CD4-positive, alpha-beta T cell treated with Interleukin-17A for 4 hours (primary cell): ENCODE results near the gene SBK1.
"Not testable (repeated sequence)": the region's sequence is repeated elsewhere in the genome, so short reads cannot be mapped to it uniquely, and the experiment has no call there.

Experiments used
- DNase-seq: peaks from one replicate; pipeline ENCODE4 v3.0.0-alpha.2; 2020; ENCODE audit warnings: mixed read lengths

SBK1 gene

DNA sequence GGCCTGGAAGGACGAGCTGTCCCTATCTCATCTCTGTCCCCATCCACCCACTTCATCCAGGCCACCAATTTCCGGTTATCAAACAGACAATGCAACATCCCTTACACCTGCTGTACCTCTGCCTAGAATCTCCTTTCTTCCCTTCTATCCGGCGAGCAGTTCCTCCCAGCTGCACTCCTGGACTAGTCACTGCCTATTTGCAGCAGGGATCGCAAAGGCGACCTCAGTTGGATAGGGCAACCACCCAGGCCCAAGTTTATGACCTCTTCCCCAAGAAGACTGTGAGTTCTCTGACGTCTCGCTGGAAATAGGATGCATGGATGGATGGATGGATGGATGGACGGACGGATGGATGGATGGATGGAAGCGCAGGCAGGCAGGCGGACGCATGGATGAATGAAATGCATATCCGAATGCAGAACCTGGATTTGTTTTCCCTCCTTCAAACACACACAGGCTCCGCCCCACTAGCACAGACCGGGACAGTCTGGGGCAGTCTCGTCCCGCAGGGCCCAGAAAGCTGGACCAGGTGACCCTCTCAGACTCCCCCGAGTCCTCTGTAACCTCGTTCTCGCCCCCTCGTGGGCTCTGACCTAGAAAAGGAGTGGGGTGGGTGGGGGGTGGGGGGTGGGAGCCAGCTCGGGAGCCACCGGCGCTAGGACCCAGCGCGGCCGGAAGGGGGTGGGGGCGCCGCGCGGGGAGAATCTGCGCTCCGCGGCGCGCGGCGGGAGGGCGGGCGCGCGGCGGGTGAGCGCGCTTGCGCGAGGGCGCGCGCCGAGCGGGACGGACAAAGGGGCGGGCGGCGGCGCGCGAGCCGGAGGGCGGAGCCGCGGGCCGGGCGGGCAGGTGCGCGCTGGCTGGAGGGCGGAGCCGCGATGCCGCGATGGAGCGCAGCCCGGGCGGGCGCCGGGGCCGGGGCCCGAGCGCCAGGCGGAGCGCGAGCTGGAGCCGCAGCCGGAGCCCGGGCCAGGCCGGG is at the start of gene SBK1:
SBK1 (plus strand) TSS at position 875 of the 976 bp plus-strand sequence. CDS start 24,867 bp downstream, outside the sequence.
- peak; percentile 91 for DNase-seq

- DNase-seq = not testable (repeated sequence)
Observed at GRCh38 chr16:28249483-28249882, 42.8 kb upstream of the SBK1 start.

DNA sequence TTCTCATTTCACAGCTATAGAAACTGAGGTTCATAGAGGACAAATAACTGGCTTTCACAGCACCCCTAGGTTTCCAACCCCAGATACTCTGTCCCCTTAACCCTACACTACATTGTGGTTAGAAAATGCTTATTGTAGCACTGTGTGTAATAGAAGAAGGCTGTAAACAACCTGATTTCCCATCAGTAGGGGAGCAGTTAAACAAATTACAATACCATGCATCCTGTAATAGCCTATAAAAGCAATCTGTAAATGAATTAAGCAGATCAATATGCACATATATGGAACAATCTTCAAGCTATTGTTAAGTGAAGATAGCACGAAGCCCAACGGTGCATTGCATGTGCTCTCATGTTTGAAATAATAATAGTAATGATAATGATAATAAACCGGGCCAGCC is 41.3 kb upstream of the SBK1 start:
- DNase-seq = no peak

- DNase-seq = no peak
Observed at GRCh38 chr16:28254158-28254557, 38.2 kb upstream of the SBK1 start.

- DNase-seq = no peak
Observed at GRCh38 chr16:28255838-28256237, 36.5 kb upstream of the SBK1 start.

DNA sequence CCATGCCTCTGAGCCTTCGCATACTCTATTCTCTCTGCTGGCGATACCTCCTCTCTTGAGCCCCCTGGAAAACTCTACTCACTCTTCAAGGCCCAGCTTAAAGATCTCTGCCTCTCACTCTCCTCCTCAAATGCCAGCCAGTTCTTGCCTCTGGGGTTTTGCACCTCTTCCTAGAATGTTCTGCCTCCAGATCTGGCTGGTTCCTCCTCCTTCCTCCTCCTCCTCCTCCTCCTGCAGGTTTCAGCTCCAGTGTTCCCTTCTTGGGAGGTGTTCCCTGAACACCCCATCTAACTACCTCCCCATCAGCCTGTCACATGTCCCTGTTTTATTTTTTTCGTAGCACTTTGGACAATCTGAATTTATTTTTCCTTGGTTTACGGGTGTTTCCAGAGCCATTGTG is 35.1 kb upstream of the SBK1 start:
- DNase-seq = no peak

- DNase-seq = no peak
Observed at GRCh38 chr16:28258567-28258966, 33.8 kb upstream of the SBK1 start.

GRCh38 chr16:28259091-28259780 is 33.1 kb upstream of the SBK1 start:
- DNase-seq = no peak

GRCh38 chr16:28259781-28260150 is 32.6 kb upstream of the SBK1 start:
- DNase-seq = no peak

DNA sequence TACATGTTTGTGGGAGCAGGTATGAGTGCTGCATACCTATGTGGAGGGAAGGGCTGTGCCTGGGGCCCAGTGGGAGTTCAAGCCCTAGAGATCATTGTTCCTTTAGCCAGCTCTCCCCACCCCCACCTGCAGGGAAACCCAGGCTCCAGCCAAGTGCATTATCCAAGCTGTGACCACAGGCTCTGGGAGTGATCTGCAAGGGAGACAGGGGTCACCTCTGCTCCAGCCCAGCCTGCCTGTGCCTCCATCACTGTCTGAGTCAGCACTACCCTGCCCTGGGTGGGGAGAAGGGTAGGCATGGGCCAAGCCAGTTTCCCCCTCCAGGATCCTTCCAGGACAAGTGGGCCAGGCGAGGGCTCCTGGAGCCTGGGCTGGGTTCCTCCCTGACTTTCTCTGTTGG is 32.1 kb upstream of the SBK1 start:
- DNase-seq = no peak

- DNase-seq = no peak
Observed at GRCh38 chr16:28261942-28262341, 30.4 kb upstream of the SBK1 start.

- no peak for DNase-seq
Observed at GRCh38 chr16:28263305-28263704, 29.0 kb upstream of the SBK1 start.

DNA sequence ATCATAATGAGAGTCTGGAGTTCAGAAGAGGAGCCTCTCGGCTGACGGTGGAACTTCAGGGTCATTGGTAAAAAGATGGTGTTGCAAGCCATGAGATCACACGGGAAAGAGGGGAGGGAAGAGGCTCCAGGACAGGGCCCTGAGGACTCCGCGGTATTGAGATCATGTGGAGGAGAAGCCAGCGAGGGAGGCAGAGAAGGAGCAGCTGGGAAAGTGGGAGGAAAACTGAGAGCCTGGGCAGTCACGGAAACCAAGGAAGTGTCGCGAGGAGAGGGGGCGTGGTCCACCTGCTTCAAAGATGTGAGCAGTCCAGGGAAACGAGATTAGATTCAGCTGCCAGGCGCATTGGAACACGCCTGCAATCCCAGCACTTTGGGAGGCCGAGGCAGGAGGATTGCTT is 27.7 kb upstream of the SBK1 start:
- DNase-seq = no peak

DNA sequence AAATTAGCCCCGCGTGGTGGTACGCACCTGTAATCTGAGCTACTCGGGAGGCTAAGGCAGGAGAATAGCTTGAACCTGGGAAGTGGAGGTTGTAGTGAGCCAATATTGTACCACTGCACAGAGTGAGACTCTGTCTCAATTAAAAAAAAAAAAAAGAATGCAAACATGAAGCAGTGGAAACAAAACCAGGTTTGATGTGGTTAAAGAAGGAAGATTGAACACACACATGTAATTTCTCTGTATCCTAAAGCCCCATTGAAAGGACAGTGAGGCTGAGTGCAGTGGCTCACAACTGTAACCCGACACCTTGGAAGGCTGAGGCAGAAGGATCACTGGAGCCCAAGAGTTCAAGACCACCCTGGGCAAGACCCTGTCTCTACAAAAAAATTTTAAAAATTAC is 26.5 kb upstream of the SBK1 start:
- DNase-seq = no peak

GRCh38 chr16:28267356-28267755 is 25.0 kb upstream of the SBK1 start:
- no peak for DNase-seq

DNA sequence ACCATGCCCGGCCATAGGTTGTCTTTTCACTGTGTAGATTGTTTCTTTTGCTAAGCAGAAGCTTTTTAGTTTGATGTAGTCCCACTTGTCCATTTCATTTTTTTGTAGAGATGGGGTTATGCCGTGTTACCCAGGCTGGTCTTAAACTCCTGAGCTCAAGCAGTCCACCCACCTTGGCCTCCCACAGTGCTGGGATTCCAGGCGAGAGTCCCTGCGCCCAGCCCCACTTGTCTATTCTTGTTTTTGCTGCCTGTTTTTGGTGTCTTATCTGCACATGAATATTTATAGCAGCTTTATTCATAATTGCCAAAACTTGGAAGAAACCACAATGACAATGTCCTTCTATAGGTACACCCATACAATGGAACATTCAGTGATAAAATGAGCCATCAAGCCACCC is 18.8 kb upstream of the SBK1 start:
- no peak for DNase-seq

GRCh38 chr16:28274676-28275075 is 17.6 kb upstream of the SBK1 start:
- no peak for DNase-seq

DNA sequence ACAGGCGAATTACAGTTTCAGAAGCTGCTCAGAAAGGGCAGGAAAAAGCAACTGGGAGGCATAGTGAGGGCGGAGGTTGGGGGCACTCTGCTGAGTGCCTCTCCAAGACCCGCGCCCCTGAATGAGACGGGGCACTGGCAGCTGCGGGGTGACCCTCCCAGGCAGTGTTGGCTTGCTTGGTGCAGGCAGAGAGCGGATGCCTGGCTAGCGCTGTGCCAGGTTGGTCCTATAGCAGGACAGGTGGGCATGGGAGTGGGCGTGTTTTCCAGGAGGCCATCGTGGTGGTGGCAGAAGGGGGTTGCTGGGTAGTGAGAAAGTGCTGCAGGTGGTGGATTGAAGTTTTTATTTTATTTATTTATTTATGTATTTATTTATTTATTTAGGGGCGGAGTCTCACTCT is 16.0 kb upstream of the SBK1 start:
- no peak for DNase-seq

- peak; percentile 90 for DNase-seq
Observed at GRCh38 chr16:28277537-28278388, 14.6 kb upstream of the SBK1 start.

- peak; percentile 64 for DNase-seq
Observed at GRCh38 chr16:28279006-28279405, 13.3 kb upstream of the SBK1 start.

DNA sequence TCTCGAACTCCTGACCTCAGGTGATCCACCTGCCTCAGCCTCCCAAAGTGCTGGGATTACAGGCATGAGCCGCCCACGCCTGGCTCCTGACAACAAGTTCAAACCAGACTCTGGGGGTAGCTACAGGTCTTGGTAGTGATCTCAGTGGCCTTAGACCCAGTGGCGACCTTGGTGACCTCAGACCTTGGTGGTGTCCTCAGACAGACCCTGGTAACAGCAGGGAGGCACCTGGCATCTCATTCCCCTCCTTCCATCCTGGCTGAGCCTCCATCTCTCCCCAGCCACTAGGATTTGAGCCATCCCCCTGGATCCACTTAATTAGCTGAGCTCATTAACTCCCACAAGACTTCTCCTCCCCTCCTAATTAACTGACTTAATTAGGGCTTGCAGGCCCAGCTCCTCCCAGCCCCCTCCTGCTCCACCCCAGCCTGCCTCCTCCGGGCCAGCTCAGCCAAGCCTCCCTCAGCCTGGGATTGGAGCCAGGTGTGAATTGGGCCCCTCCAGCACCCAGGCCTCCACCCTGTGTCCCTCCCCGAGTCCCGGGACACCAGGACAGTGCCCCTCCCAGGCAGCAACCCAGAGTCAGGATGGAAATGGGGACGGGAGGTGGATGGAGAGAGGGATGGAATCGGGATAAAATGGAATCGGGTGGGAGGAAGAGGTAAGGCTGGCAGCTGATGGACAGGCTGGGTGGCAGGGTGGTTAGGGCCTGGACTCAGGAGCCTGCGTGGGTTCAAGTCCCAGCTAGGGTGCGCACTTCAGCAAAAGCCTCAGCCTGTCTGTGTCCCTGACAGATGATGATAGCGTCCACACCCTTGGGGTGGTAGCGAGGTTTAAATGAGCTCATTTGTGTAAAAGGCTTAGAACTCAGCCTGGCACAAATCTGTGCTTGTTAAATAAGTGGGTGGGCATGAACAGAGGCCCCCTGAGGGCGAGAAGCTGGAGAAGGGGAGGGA is 11.2 kb upstream of the SBK1 start:
- no peak for DNase-seq

DNA sequence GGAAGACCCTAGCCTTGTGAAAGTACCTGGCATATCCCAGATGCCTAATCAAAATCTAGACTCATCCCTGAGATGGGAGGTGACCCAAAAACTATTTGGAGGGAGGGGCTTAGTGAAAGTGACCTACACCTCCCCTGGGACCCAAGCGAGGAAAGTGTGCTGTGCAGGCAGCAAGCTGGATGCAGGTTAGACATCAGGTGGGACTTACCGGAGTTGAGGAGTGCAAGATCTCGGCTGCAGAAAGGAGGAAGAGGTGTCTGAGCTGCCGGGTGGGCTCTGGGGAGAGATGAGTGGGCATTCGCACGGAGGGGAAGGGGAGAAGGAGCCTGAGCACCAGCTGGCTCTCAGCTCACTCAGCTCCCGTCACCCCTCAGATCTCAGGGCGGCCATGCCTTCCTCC is 10.3 kb upstream of the SBK1 start:
- DNase-seq = no peak
